Retina (tissue), 1 donor: Measurements from ENCODE around the gene SLC16A4.
"Not testable (repeated sequence)": the region's sequence is repeated elsewhere in the genome, so short reads cannot be mapped to it uniquely, and the experiment has no call there.

ENCODE experiments used
- DNase-seq: peaks from one replicate; pipeline ENCODE4 v3.0.0-alpha.2; 2016

The SLC16A4 gene

DNA sequence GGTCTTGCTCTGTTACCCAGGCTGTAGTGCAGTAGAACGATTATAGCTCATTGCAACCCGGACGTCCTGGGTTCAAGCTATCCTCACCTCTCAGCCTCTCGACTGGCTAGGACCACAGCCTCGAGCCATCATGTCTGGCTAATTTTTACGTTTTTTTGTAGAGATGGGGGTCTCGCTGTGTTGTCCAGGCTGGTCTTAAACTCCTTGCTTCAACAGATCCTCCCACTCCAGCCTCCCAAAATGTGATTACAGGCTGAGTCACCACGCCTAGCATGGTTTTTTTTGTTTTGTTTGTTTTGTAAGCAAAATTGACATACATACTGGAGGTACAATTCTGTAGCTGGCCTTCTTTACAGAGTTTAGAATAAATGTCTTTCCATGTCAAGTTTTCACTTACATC, 17.7 kb upstream of the SLC16A4 start:
- no peak for DNase-seq

DNA sequence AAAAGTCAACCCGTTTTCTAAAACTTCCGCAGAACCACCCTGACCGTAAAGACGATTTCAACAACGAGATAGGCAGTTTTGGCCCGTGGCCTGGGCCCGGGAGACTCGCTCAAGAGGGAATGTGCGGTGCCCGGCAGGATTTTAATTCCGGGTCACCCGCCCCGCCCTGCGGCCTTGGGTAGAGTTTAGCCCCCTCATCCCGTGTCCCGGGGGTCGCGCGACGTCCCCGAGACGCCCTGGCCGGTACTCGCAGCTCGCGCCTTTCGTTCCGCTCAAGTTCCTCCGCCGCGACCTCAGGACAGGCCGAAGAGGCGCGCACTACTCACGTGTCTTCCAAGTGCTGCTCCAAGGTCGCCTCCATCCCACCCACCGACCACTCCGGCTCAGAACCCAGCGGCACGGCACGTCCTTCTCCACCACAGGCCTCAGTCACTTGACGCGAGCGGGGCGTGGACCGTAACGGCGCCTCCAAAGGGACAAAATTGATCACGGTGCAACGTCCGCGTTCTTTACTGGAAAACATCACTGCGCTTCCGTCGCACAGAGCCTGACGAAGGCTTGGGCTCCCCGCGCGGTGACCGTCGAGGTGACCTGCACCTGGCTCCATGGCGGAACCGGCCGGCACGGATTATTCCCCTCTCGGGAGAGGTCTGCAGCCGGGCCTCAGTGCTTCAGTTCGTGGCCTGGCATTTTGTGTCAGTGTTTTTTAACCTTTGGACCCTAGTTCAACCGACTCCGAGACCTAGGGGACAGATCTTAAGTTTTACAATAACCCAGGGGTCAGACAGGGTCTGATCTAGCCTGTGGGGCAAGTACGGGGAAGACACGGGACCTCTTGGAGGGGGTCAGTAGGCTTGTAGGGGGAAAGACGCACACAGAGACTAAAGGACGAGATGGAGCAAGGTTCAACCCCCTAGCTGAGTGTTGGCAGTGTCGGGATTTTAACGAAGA, 16.7 kb upstream of the SLC16A4 start, which contains the start of gene LAMTOR5:
Gene LAMTOR5 (minus strand): TSS at position 435 of the 951 bp plus-strand sequence. CDS start 74 bp downstream, at position 361.
- DNase-seq = peak; percentile 97

DNA sequence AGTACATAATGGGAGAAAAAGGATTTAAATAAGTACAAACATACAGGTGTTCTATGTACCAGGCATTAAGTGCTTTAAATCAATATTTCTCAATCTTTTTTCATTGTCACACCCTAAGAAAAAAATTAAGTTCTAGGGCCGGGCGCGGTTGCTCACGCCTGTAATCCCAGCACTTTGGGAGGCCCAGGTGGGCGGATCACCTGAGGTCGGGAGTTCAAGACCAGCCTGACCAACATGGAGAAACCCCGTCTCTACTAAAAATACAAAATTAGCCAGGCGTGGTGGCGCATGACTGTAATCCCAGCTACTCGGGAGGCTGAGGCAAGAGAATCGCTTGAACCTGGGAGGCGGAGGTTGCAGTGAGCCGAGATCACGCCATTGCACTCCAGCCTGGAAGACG, 15.6 kb upstream of the SLC16A4 start:
- DNase-seq = not testable (repeated sequence)

DNA sequence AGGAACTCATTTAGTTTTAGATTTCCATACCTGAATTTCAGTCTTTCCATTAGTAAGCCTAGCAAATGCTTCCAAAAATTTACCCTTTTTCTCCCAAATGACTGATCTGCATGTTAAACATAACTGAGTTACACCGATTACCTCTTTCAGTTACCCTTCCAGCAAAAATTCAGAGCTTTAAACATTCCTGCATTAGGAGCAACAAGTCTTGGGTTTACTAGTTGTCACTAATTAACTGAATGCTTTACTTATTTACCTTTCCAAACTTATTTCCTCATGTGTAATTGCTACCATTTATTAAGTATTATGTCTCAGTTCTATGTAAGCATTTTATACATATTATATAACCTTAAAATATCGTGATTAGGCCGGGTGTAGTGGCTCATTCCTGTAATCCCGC, 13.6 kb upstream of the SLC16A4 start:
- no peak for DNase-seq

DNA sequence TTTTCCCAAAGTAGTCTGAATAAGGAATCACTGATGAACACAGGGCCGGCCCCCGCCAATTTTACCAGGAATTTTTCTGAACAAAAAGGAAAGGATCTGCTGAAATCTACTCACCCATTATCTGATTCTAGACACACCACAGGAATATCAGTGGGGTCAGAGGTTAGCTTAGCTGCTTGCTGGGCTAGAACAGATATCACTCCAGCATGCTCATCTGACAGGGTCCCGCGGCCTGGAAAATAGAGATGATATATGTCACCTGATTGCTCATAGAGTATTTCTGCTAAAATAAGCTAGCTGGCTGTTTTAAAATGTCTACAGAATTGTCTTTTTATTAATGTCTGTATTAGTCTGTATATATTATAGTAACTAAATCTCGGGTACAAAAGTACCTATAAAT, 13.0 kb upstream of the SLC16A4 start:
- DNase-seq = no peak

DNA sequence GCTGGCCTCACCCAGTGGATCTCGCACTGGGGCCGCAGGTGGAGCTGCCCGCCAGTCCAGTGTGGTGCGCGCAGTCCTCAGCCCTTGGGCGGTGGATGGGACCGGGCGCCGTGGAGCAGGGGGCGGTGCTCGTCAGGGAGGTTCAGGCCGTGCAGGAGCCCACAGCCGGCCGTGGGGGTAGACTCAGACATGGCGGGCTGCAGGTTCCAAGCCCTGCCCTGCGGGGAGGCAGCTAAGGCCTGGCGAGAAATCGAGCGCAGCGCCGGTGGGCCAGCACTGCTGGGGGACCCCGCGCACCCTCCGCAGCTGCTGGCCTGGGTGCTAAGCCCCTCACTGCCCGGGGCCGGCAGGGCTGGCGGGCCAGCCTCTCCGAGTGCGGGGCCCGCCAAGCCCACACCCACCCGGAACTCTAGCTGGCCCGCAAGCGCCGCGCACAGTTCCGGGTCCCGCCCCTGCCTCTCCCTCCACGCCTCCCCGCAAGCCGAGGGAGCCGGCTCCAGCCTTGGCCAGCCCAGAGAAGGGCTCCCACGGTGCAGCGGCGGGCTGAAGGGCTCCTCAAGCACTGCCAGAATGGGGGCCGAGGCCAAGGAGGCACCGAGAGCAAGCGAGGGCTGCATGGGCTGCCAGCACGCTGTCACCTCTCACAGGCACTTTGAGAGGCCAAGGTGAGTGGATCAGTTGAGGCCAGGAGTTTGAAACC, 5.6 kb upstream of the SLC16A4 start:
- DNase-seq = not testable (repeated sequence)

DNA sequence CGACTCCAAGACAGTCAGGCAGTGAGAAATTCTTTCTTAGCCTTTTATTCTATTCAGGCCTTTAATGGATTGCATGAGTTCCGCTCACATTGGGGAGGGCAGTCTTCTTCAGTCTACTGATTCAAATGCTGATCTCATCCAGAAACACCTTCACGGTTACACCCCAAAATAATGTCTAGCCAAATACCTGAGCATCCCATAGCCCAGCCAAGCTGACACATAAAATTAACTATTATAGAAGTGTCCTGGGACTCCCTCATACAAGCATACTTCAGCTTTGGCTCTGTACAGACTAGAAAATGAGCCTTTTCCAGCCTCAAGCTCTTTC, 3.6 kb upstream of the SLC16A4 start:
- no peak for DNase-seq

DNA sequence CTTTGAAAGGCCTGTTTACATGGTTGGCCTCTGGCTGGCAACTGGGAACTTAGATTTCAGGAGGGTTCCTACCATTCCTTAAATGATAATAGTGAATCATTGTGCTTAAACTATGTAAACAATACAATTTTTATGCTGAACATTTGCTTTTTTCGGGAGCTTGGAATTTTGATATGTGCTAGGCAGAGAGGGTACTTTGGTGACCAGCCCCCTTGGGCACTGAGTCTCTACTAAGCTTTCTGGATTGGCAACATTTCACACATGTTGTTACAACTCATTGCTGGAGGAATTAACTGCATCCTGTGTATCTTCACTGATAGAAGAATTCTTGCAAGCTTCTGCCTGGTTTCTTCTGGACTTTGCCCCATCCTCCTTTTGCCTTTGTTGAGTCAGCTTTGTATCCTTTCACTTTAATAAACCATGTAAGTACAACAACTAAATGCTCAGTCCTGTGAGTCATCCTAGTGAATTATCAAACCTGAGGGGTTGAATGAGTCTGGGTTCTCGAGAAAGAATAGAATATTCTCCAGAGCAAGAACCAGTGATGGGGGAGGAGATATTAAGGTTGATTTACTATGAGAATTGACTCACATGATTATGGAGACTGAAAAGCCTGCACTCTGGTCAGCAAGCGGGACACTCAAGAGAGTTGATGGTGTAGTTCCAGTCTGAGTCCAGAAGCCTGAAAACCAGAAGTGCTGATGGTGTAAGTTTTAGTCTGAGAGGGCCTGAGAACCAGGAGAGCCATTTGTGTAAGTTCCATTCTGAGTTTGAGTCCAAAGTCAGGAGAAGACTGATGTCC, 3.1 kb upstream of the SLC16A4 start:
- DNase-seq = no peak

DNA sequence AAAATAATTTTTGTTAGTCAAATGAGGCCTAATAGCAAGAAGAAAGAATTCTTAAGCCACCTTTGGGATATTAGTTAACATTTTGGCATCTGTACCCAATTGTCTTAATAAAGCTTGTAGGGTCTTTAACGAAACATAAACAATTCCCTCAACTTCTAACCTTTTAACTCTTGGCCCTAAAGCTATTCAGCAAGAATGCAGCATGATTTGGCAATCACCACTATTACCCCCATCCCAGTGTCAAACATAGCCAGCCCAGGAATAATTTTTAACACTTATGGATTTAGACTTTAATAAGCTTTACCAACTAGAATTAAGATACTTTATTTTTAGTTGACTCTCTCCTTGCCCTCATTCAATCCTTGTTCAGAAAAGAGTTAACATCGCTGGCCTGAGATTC, 2.5 kb upstream of the SLC16A4 start:
- DNase-seq = no peak

DNA sequence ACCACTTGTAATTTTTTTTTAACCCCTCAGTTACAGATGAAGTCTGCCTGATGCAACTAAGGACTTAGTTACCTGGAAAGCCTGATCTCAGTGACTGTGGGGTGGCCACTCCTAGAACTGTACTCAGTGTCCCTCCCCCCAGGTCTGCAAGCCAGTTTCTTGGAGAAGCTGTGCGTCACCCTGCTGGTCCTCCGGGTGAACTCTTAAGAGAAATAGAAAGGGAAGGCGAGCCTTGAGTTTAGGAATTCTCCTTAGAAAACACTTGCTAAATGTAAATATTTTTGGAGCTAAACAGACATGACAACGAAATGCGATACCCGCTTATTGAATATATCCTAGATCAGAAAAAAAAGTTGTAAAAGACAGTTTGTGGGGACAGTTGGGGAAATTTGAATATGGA, 730 bp downstream of the SLC16A4 start:
- no peak for DNase-seq

DNA sequence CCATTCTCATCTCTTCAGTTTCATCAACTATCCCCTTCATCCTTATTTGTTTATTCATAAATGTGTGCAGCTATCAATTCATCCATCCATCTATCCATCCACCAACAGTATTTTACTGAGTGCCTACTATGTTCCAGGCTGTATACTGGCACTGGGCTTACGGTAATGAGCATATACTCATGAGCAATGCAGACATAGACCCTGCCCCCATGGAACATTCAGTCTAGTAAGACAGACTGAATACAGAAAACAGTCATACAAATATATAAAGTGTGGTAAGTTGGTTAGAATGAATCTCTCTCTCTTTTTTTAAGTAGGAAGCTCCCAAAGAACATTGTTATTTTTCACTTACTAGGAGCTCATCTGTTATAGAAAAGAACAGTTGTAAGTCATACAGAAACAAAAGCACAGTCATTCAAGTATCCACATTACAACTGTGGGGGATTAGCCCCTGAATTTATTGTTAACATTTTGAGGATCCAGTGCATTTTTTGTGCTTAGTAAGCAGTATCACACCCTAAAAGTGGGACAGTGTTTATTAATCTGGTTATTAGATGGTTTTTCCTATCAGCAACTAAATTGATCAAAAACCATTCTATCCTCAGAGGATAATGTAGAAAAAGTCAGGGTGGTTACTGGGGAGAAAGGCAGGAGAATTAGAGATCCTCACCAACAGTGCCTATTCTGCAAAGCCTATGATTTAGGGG, 3.6 kb downstream of the SLC16A4 start:
- DNase-seq = no peak

DNA sequence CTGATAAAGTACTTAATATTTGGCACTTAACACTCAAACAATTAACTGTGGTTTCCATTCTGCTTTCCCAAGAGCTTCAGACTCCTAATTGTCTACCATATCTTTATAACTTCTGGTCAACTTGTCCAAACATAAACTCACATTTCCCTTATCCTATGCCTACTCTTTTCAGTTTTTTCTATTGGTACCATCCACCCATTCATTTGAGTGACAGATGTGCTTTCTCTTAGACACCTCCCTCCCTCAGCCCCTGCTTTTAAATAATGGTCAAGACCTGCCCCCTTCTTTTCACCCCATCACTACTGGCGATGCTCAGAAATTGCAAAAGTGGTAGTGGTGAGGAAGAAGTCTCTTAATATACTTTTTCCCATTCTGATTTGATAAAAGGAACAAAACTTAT, 5.5 kb downstream of the SLC16A4 start:
- no peak for DNase-seq

DNA sequence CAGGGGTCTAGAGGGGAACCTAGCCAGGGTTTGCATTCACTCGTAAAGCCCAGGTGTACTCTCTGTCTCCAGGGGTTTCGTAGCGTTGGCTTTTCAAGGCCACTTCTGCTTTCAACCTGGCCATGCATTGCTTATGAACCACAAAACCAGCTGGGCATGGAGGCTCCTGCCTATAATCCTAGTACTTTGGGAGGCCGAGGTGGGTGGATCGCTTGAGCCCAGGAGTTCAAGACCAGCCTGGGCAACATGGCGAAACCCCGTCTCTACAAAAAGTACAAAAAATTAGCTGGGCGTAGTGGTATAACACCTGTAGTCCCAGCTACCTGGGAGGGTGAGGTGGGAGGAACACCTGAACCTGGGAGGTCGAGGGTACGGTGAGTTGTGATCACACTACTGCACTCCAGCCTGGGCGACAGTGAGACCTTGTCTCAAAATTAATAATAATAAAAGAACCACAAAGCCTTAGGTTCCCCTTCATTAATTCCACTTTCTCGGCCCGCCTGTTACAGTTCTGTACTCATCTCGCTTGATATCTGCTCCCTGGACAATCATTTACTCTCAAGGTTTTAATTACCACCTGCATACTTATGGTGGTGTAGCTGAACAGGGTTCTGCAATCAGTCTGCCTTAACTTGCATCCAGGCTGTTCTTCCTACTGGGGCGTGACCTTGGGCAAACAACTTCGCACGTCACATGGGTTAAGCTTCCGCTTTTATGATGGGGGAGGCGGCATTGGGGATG, 6.1 kb downstream of the SLC16A4 start:
- DNase-seq = no peak

DNA sequence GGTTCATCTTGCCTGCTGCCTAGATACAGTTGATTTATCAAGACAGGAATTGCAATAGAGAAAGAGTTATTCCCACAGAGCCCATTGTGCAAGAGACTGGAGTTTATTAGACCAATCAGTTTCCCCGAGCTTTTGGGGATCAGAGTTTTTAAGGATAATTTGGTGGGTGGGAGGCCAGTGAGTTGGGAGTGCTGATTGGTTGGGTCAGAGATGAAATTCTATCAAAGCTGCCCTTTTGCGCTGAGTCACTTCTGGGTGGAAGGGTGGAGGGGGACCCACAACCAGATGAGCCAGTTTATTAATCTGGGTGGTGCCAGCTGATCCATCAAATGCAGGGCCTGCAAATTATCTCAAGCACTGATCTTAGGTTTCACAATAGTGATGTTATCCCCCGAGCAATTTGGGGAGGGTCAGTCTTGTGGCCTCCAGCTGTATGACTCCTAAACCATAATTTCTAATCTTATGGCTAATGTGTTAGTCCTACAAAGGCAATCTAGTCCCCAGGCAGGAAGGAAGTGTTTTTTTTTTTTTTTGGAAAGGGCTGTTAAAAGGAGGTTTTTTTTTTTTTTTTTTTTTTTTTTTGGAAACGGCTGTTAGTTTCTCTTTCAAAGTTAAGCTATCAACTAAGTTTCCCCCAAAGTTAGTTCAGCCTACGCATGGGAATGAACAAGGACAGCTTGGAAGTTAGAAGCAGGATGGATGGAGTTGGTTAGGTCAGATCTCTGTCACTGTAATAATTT, 7.4 kb downstream of the SLC16A4 start:
- DNase-seq = no peak

DNA sequence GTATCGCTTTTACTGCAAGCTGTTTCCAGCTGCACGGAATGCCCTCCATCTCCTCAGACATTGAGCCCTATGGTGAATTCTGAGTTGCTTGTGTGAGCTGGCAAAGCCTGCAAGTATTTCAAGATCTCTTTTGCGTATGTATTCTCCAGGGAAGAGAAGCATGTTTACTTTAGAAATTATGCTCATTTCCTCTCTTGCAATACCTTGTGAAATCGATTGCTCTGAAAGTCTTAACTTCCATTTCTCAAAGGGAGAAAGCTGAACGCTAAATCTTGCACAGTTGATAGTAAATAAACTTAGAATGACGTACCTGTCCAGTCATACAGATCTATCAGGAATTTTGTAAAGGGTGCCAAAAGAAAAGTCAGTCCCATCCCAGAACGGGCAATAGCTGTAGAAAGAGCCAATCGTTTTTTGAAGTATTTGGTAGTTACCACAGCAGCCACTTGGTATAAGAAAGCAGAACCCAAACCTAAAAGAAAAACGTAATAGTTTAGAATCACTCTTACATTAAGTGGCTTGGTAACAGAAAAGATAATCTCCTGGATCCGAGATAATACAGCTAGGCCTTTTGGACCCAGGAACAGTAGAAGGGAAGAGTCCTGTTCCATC, 10.0 kb downstream of the SLC16A4 start:
- DNase-seq = no peak

DNA sequence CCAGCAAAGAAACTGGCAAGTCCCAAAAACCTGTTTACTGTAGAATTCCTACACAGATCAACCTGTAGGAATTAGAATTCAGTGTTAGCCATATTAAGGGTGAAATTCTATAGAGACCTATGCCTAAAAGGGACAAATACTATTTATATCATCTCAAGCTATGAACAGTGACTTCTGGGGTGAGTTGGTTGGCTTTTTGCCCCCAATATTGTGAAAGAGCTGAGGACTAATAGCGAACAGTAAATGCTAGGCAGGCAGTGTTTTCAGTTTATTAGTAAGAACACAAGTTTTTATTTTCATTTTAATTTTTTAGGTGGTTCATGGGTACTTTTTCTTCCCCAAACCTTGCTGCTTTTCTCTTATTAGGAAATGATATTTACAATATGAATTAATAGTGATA, 15.3 kb downstream of the SLC16A4 start:
- no peak for DNase-seq

DNA sequence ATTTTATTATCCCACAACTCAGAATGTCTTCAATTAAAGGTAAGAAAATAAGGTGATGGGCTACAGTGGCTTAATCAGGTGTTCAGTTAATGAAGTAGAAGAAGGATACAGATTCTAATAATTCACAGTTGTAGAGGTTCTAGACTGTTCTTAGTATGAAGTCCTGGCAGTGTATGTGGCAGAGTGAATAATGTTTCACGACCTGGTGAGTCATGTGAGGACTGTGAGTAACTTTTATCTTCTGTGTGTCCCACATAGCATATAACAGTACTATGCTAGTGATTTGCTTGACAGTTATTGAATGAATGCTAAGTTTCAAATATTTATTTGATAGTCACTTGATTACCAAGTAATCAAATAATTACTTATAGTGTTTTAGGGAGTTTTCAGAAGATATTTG, 20.0 kb downstream of the SLC16A4 start:
- no peak for DNase-seq

DNA sequence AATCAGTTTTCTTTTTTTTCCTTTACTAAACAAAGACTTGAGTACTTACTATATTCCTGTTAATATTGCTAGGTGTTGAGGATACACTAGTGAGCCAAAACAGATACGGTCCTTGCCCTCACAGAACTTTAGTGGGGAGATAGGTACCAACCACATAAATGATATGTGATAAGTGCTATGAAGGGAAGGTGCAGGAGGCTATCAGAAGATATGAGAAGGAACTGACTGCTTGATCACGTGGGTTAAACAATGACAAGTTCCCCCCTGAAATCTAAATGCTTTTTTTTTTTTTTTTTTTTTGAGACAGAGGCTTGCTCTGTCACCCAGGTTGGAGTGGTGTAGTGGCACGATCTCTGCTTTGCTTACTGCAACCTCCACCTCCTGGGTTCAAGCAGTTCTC, 26.6 kb downstream of the SLC16A4 start:
- DNase-seq = no peak

DNA sequence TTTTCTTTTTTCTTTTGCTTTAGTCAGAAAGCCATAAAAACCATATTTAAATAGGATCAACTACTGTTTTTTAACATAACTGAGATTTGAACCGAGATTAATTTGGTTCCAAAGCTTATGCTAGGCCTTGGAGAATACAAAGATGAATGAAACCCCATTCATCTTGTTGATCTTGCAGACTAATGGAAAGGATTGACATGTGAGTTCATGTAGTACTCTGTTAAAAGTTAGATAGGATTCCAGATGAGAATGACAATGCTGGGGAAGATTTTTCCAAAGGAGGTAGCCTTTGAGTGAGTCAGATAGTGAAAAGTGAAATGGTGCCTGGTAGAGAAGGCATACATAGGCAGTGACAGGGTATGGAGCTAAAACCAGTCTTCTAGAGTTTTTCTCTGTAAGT, 29.0 kb downstream of the SLC16A4 start:
- no peak for DNase-seq

DNA sequence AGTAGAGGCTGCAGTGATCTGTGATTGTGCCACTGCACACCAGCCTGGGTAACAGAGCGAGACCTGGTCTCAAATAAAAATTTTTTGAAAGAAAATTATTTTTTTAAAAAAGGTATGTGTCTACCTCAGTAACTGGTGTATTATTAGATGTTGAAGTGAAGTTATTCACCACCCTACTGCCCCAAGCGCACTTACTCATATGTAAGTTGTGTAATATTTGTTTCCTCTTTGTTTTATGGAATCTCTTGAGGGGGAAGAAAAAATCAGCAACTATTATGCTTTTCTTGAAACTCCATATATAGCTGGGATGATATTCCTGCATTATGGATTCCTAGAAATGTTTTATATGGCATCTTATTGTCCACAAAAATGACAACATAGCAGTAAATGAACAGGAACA, 30.4 kb downstream of the SLC16A4 start:
- DNase-seq = no peak

DNA sequence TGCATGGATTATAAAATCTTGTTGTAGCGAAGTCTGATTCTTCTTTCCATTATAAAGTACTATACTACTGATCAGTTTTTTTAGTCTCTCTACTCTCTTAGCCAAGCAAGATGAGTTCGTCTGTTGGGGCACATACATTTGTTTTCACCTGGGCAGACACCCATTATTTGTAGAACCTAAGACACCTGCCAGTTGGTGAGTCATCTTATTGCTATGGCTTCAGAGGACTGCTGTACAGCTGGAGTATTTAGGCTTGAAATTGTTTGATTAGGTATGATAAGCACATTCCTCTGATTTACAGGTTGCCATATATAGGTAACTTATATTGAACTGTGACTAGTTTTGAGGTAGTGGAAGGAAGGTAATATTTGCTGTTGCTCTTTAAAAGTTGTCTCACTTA, 34.4 kb downstream of the SLC16A4 start:
- DNase-seq = no peak
